Loucy (cell line): ENCODE measurements around the gene DDX39B.

Source experiments
- H2AFZ ChIP-seq: fragments of 200-600 bp; sonication (generic); 2 replicates; pipeline ENCODE4 v1.6.0; 2016; ENCODE audit warnings: antibody characterized with exemption, mild to moderate bottlenecking, low read length, moderate library complexity
- H3F3A ChIP-seq: fragments of 200-600 bp; 2 replicates; pipeline ENCODE4 v1.6.0; 2016; ENCODE audit warnings: antibody characterized with exemption, low read depth, mild to moderate bottlenecking
- H3K27me3 ChIP-seq: fragments of 200-600 bp; sonication (generic); 2 replicates; pipeline ENCODE4 v1.6.1; 2014; ENCODE audit warnings: low read length, mild to moderate bottlenecking; ENCODE audit not compliant: insufficient read depth, poor library complexity, severe bottlenecking
- H3K36me3 ChIP-seq: fragments of 200-600 bp; sonication (generic); 2 replicates; pipeline ENCODE4 v1.6.1; 2016; ENCODE audit warnings: low read length; ENCODE audit not compliant: insufficient read depth
- H3K4me1 ChIP-seq: fragments of 200-600 bp; sonication (generic); 2 replicates; pipeline ENCODE4 v1.5.1; 2014; ENCODE audit warnings: low read length, mild to moderate bottlenecking; ENCODE audit not compliant: insufficient read depth, poor library complexity, severe bottlenecking
- H3K4me2 ChIP-seq: fragments of 200-600 bp; sonication (generic); 2 replicates; pipeline ENCODE4 v1.6.0; 2014; ENCODE audit warnings: antibody characterized with exemption, low read length, low read depth, mild to moderate bottlenecking; ENCODE audit not compliant: poor library complexity, severe bottlenecking
- H3K4me3 ChIP-seq: fragments of 200-600 bp; sonication (generic); 2 replicates; pipeline ENCODE4 v1.5.1; 2014; ENCODE audit warnings: low read length, mild to moderate bottlenecking, mixed read lengths; ENCODE audit not compliant: poor library complexity, severe bottlenecking
- H3K79me2 ChIP-seq: fragments of 200-600 bp; sonication (generic); 2 replicates; pipeline ENCODE4 v1.6.1; 2014; ENCODE audit warnings: low read length; ENCODE audit not compliant: insufficient read depth
- H3K9ac ChIP-seq: fragments of 200-600 bp; sonication (generic); 2 replicates; pipeline ENCODE4 v1.6.0; 2014; ENCODE audit warnings: mild to moderate bottlenecking, low read depth, low read length, moderate library complexity; ENCODE audit not compliant: poor library complexity, severe bottlenecking
- H3K9me2 ChIP-seq: fragments of 200-600 bp; sonication (generic); replicated peaks from 2 replicates; pipeline ENCODE4 v1.6.1; 2016; ENCODE audit warnings: low read depth, low read length, mixed read lengths
- H3K9me3 ChIP-seq: fragments of 200-600 bp; sonication (generic); 2 replicates; pipeline ENCODE4 v1.6.1; 2014; ENCODE audit warnings: mild to moderate bottlenecking, antibody characterized with exemption, low read length, low read depth; ENCODE audit not compliant: insufficient read depth
- H4K20me1 ChIP-seq: fragments of 200-600 bp; sonication (generic); 2 replicates; pipeline ENCODE4 v1.6.0; 2014; ENCODE audit warnings: antibody characterized with exemption, low read length, mild to moderate bottlenecking; ENCODE audit not compliant: insufficient read depth, poor library complexity, severe bottlenecking
- EZH2phosphoT487 ChIP-seq: fragments of 200-600 bp; IDR thresholded peaks from 2 replicates; pipeline ENCODE4 v1.6.1; 2018; ENCODE audit warnings: antibody characterized with exemption, mild to moderate bottlenecking, moderate library complexity, borderline replicate concordance
- TF ChIP-seq, protein P1 (sequence below): fragments of 200-600 bp; sonication (generic); conservative IDR thresholded peaks from 2 replicates; pipeline ENCODE4 v1.5.1; 2014; ENCODE audit warnings: mild to moderate bottlenecking, antibody characterized with exemption, low read length

Gene DDX39B

GRCh38 chr6:31576897-31577578, 35.2 kb upstream of the DDX39B start:
- peak overlapping the region; percentile 49 for H3K4me3 ChIP-seq
- H3K79me2 ChIP-seq: peaks cover 12% of the 10 kb centered on the region
- H3K4me2 ChIP-seq: peak overlapping the region; percentile 52
- no peaks in the 10 kb centered on the region for H4K20me1 ChIP-seq
- peak overlapping the region; percentile 54 for H3K9ac ChIP-seq
- no peaks in the 10 kb centered on the region for H3K36me3 ChIP-seq
- H3K9me3 ChIP-seq: no peaks in the 10 kb centered on the region
- peaks cover 65% of the 10 kb centered on the region for H3K4me1 ChIP-seq
- H3K9me2 ChIP-seq: no peaks in the 10 kb centered on the region
- no peak for TF ChIP-seq EZH2phosphoT487
- TF ChIP-seq, protein P1, sequence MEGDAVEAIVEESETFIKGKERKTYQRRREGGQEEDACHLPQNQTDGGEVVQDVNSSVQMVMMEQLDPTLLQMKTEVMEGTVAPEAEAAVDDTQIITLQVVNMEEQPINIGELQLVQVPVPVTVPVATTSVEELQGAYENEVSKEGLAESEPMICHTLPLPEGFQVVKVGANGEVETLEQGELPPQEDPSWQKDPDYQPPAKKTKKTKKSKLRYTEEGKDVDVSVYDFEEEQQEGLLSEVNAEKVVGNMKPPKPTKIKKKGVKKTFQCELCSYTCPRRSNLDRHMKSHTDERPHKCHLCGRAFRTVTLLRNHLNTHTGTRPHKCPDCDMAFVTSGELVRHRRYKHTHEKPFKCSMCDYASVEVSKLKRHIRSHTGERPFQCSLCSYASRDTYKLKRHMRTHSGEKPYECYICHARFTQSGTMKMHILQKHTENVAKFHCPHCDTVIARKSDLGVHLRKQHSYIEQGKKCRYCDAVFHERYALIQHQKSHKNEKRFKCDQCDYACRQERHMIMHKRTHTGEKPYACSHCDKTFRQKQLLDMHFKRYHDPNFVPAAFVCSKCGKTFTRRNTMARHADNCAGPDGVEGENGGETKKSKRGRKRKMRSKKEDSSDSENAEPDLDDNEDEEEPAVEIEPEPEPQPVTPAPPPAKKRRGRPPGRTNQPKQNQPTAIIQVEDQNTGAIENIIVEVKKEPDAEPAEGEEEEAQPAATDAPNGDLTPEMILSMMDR: no peak
- H2AFZ ChIP-seq: no peak overlapping the region
- no peaks in the 10 kb centered on the region for H3F3A ChIP-seq
- no peaks in the 10 kb centered on the region for H3K27me3 ChIP-seq

GRCh38 chr6:31575952-31576685, 34.3 kb upstream of the DDX39B start:
- Histone ChIP-seq H3K4me3 (peak overlapping the region; percentile 49), H4K20me1 (no peaks in the 10 kb centered on the region), H3K4me1 (peaks cover 67% of the 10 kb centered on the region), H3K36me3 (no peaks in the 10 kb centered on the region), H3K79me2 (peaks cover 2% of the 10 kb centered on the region), H3F3A (no peaks in the 10 kb centered on the region), H3K9ac (peak overlapping the region; percentile 54), H2AFZ (no peak overlapping the region), H3K27me3 (no peaks in the 10 kb centered on the region), H3K9me2 (no peaks in the 10 kb centered on the region), H3K9me3 (no peaks in the 10 kb centered on the region), H3K4me2 (peak overlapping the region; percentile 52)
- TF ChIP-seq, protein P1: no peak

DNA sequence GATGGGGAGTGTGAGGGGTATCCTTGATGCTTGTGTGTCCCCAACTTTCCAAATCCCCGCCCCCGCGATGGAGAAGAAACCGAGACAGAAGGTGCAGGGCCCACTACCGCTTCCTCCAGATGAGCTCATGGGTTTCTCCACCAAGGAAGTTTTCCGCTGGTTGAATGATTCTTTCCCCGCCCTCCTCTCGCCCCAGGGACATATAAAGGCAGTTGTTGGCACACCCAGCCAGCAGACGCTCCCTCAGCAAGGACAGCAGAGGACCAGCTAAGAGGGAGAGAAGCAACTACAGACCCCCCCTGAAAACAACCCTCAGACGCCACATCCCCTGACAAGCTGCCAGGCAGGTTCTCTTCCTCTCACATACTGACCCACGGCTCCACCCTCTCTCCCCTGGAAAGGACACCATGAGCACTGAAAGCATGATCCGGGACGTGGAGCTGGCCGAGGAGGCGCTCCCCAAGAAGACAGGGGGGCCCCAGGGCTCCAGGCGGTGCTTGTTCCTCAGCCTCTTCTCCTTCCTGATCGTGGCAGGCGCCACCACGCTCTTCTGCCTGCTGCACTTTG, 33.6 kb upstream of the DDX39B start, which contains the start of gene TNF:
TSS of gene TNF (plus strand) at position 231 of the 567 bp plus-strand sequence. CDS start at position 408, 177 bp downstream.
- Histone ChIP-seq H3K9me3 (no peaks in the 10 kb centered on the region), H3F3A (no peaks in the 10 kb centered on the region), H3K79me2 (no peaks in the 10 kb centered on the region), H3K36me3 (no peaks in the 10 kb centered on the region), H3K4me2 (peak within 1 kb of the TSS; percentile 52), H4K20me1 (no peaks in the 10 kb centered on the region), H3K4me1 (peaks cover 72% of the 10 kb centered on the region), H3K9ac (peak within 1 kb of the TSS; percentile 54), H3K27me3 (no peaks in the 10 kb centered on the region), H3K9me2 (no peaks in the 10 kb centered on the region), H3K4me3 (peak within 1 kb of the TSS; percentile 49), H2AFZ (no peak within 1 kb of the TSS)
- TF ChIP-seq, protein P1: no peak
- no peak for TF ChIP-seq EZH2phosphoT487
